ENCODE results near the gene MEGF11.

DNA sequence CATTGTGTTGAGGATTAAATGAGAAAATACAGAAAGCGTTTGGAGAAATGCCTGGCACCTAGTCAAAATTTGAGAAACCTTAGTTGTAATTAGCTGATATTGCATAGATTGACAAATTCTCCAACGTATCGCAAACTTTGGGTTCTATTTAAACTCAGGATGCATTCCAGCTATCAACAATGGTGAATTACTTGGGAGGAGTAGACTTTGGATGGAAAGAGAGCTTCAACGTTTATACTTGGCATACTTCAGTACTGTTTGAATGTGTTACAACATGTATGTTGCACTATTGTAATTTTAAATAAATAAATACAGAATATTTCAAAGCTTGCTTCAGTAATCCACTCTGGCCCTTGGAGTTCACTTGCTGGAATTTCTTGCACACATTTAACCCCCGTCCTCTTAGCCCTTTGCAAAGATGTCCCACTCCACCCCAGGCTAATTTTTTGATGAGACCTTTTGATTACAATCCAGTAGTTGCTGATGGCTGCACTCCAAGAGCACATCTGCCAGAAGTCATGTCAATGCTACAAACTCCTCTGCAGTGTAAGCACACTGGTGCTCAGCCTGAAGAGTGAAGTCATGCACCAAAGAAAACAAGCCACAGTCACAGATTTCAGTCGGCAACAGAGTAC, 35.1 kb upstream of the MEGF11 start:
- TF ChIP-seq, protein P1, sequence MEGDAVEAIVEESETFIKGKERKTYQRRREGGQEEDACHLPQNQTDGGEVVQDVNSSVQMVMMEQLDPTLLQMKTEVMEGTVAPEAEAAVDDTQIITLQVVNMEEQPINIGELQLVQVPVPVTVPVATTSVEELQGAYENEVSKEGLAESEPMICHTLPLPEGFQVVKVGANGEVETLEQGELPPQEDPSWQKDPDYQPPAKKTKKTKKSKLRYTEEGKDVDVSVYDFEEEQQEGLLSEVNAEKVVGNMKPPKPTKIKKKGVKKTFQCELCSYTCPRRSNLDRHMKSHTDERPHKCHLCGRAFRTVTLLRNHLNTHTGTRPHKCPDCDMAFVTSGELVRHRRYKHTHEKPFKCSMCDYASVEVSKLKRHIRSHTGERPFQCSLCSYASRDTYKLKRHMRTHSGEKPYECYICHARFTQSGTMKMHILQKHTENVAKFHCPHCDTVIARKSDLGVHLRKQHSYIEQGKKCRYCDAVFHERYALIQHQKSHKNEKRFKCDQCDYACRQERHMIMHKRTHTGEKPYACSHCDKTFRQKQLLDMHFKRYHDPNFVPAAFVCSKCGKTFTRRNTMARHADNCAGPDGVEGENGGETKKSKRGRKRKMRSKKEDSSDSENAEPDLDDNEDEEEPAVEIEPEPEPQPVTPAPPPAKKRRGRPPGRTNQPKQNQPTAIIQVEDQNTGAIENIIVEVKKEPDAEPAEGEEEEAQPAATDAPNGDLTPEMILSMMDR (IDR thresholded peaks at IDR 0.05): no peak
- TF ChIP-seq EP300 (IDR thresholded peaks at IDR 0.05): no peak
